GM21447 (cell line): ENCODE results near the gene PACRG.

ENCODE experiments used
- ATAC-seq: cut with Tn5 transposase; IDR thresholded peaks from one replicate; pipeline ENCODE4 v1.9.1; 2021; ENCODE audit not compliant: unreplicated experiment

The PACRG gene

DNA sequence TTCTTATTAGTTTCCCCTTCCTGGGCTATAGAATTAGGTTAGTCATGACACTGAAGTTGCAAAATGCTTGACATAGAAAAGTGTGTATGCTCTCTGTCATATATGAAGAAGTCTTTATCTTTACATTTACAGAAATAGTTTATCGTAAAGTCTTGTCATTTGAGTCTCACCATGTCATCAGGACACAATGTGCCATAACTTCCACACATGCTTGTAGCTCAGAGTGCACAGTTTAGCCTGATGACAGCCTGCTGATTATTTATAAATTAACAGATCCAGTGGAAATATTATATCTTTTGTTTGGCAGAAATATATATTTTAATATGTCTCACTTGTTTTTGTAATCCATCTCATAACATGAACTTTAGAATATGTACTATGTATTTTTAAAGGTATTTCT lies 399.8 kb downstream of the PACRG start:
- ATAC-seq, result no peak

DNA sequence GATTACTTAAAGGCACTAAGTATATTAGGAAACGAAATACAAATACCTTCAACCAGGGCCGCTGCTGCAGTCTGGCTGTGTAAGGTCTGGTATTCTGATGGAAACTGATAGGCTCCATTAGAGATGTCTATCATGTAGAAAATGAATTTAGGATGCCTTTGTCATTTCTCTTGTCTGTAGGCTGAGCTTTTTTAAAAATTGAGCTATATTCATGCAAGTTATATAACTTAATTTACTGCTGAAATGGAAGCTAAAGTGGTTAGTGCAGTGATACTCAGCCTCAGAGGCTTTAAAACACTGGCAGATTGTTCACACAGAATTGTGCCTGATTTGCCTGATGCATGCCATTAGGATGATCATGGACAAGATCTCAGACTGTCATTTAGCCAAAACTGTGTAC lies 400.6 kb downstream of the PACRG start:
- ATAC-seq, result no peak

DNA sequence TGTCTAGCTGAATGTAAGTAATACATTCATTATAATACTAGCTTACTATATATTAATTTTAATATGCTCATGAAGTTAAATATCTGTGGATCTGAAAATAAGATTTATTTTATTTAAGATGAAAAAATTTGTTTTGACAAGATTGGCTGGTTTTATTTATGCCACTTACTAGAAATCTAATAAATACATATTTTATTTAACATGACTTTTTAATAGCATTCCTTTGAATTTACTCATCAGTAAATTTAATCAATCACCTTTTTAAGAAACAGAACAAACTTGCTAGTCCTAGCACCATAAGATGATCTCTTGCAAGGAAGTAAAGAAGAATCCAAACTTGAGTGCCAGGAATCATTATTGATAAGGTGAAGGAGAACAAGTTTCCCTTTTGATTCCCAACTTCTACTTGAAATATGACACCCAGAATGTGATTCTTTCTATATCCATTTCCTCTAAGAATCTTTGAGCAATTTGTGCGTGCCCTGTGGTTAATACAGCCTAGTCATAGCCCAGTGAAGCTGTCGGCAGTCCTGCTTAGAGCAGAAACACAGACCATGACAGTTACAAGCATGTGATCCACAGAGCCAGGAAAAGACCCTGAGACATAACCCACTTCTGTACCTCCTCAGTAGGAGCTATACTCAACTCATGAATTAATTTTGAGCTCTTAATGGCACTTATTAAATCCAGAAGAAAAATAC lies 404.4 kb downstream of the PACRG start:
- no peak for ATAC-seq

DNA sequence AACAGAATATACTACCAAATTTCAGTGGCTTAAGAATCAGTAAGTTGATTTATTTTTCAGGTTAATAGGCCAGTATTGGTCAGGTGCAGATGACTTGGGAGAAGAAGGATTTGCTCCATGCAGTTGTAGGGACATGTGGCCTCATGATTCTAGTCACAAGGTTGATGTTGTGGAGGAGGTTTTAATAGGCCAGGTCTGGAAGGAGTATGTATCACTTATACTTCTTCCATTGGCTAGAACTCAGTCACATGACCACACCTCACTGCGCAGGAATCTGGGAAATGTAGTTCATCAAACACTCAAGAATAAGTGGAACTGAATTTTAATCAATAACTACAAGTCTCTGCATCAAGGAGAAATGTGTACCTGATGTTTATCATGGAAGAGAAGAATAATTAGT lies 405.2 kb downstream of the PACRG start:
- no peak for ATAC-seq

DNA sequence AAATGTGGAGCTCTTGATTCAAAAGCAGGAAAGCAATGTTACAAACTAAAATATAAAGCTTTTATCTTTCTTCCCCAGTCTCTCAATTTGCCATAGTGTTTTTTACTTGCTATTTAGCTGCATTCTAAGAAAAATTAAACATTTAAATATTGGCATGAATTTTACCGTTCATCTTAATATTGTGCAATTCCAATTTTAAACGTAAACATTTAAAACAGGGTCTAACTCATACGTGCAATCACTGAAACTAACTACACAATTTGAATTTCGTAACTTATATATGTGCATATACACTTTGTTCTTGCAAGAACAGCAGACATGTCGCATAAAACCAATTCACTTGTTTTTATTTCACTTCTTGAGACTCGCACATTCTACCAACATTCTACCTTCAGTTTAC lies 405.9 kb downstream of the PACRG start:
- ATAC-seq, result no peak

DNA sequence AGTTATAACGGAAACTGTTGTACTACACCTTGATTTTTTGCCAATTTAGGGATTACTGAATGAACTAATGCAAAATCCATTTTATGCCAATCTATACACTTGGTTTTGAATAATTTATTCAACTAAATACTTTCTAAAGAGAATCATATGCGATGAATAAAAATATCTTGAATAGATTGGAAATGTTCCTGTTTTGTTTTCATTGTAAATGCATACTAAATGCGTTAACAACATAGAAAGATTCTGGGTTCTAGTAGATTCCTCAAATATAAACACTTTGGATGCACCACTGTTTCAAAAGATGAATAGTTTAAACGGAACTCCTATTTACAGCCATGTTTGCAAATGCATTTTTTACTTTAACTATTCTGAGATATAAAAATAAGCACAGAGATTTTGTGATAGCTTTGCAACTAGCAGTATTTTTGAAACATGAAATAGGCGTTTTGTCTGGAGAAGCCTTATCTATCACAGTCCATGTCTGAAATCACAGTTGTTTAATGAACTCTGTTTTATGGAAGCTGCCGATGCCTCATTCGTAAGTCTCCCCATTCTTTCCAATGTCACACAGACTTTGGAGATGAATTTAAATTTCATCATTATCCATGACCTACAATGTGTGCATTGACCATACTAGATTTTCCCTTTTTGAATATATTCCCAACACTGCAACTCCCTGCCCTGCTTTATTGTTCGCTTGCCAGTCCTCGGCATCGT lies 409.1 kb downstream of the PACRG start:
- ATAC-seq, result no peak

DNA sequence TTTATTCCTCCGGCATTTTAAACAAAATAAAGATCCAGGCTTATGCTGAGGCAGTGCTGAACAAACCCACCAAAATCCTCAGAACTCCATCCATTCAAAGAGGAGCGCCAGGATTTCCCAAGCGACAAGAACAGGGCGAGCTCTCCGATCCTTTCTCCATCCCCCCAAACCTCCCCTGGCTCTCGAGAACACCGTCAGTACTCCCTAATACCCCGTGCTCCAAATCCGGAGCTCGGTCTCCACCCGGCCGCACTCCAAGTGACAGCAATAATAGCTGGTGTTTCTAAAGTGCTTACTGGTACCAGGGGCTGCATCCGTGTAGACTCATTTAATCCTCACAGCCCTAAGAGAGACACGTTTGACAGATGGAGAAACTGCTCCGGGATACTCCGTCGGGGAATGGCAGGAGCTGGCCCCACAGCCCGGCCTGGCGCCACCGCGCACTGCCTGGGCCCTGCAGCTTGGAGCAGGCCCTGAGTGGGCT lies 409.7 kb downstream of the PACRG start:
- ATAC-seq, result no peak

DNA sequence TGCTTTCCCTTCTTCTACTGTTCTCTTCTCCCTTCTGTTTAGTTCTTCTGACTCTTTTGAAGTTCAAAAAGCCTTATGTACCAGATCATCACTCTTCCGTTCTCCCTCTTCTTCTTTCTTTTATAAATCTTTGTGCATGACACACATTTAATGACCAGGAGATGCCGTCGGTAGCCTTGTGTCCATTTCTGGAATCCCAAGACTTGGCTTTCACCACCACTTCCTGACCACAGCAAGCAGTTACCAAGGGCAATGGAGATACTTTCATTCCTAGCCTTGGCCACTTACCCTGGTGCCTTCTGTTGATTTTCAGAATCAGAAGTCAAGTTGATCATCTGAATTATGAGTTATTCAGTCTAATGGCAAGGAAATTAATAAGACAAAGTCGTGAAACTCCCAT lies 418.3 kb downstream of the PACRG start:
- ATAC-seq, result no peak

DNA sequence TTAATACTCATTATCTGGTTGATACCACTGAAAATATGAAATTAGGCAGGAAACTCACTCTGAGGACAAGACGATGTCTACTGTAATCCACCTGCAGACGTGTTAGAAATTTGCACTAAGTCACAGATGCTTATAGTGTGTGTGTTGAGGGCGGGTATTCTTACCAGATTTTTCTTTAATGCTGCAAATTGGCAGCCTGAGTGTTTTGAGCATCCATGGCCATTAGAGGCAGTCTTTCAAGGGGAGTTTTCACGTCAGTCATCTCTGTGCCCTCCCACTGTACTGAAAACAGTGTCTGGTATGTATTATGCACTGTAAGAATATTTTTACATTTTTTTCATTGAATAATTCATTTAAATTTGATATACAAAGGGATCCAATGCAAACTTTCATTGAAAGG lies 420.2 kb downstream of the PACRG start:
- no peak for ATAC-seq

DNA sequence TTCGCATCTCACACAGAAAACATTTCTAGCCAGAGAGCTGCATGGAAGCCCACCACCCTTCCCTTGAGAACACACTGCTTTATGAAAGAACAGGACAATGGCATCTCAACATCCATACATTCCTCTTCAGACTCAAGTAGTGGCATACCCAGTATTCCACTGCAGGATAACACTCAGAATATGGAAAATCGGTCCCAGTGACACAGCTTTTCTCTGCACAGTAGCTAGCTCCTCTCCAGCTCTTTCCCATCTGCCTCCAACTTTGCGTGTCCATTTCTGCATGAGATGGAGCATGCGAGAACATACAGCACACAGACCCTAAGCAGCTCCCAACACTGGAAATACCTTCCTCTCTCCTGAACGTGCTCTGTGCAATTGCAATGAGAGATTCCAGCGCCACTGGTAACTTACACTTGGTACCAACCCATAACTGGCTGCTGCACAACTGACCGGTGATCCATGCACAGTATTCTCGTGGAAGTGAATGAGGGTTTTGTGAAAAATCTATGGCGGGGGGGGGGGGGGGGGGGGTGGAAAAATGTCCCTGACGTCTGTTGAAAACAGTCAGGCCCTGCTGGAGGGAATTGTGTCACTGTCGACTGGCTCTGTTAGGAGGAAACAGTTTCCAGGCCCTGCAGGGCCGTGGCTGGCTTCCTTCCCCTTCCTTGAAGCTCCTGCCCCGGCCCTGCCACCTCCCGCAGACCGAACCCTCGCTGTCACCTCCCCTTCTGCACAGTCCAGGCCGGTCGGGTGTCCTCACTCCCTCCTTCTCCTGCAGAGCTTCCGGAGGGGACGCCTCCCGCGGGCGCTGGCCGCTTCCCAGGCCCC lies 420.9 kb downstream of the PACRG start:
- ATAC-seq, result no peak

DNA sequence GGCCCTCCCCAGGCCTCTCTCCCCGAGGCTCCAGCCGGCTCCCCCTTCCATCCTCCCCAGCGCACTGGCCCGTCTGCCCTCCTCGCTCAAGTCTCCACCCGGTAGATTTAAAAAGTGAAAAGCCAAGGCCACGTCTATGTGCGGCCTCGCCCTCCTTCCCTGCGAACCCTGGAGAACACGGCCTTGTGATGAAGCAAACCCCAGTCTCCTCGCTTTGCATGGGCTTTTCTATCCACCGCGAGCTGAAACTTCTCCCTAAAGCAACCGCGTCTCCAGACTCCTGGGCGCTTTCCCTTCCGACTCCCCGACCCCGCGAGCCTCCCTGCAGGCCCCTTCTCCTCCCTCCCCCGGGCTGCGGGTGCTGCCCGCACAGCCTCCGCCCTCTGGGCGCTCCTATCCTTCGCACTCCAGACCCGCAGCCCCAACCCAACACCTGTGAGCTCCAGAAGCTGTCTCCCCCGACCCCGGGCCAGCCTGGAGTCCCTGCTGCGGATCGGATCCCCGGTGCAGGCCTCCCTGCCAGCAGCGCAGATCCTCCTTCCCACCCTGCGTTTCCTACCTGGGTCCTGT lies 421.6 kb downstream of the PACRG start:
- no peak for ATAC-seq

DNA sequence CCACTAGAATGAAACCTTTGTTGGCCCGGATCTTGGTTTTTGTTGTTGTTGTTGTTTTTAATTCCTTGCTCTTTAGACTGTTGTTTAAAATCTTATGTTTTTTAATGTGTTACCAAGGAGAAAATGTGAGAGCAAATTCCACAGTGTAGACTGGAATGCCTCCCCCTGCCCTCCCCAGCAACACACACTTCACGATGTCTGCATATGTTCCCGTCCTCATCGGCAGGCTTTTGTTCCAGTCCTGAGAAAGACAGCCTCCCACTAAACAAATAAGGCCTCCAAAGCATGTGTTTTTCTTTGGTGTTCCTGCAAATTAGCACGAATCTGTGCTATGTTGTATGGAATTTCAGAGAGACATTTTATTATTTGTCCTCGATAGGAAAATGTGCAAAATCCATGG lies 423.4 kb downstream of the PACRG start:
- ATAC-seq, result no peak

DNA sequence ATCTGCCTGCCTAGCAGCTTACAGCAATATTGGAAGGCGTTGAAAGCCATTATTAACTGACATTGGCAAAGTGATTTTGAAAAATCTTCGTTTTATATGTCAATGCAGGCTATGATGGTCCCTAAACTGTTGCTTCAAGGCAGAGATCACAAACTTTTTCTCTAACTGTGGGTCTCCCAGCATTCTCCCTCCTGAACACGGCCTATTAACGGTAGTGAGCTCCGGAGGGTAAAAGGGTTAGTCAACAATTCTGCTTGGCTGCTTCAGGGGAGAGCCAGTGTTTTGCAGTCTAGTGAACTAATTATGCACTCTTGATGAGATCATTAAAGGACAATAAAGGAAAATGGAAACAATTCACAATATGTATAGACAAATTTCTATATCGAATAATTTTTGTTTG lies 424.9 kb downstream of the PACRG start:
- no peak for ATAC-seq

DNA sequence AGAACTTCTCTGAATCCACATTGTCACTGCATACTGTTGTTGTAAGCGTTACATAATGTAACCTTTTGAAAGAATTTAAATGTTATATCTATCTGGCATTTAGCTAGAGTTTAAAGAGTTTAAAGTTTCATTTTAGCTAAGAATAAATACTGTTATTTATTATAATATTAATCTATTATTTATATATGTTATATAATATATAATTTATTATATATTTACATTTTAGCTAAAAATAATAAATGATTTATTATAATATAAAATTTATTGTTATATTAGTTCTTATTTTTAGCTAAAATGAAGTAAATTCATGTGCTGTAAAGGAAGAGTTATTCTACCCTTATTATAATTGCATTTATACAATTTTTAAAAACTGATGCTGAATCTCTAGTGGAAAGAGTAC lies 431.3 kb downstream of the PACRG start:
- ATAC-seq, result no peak

DNA sequence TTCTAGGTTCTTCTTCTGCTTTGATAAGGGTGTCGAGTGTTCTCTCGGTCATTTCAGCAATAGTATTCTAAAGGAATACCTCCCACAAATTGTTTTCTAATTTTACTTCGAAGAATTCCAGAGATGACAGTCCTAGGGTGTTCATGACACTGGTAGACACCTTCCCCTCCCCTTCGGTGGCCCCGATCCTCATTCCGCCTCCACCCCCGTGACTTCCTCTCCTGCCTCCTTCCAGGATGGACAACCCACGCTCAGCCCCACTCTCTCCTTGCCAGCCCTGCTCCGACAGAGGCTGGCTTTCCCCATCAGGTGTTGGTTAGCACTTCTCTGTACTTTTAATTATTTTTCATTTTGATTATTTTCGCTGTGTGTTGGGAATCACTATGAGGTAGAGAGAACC lies 431.9 kb downstream of the PACRG start:
- no peak for ATAC-seq

DNA sequence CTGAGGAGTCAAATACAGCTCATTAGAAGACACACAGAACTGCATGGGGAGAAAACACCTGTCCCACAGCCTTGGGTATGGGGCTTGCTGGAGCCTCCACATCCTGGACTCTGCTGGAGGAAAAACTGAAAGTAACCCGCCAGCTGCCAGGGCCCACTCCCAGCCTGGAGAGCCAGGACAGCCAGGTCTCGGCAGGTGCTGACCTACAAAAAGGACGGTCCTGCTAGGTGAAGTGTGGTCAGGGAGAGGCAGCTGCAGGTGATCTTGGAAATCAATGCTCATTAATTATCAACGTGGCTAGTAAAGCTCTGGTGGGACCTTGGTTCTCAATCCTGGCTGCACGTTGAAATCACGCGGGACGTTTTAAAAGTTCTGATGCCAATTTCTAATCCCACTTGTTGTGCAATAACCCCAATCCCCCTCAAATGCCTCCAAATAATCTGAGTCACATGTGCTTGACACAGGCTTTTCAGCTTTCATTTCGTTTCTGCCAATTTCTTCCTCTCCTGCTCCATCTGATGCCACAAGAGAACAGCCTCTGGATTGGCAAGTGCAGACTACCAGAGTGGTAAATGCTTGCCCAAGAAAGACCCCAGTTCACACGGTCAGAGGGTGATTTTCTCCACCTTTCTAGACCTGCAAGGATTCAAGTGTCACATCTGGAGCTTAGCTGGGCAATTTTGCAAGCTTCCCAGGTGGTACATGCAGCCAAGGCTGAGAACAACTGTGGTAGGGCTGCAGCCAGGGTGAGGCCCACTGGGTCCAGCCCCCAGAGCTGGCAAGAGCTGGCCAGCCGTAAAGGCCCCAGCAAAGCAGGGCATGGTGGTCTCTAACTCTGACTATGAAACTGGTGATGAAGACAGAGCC lies 434.5 kb downstream of the PACRG start:
- no peak for ATAC-seq

DNA sequence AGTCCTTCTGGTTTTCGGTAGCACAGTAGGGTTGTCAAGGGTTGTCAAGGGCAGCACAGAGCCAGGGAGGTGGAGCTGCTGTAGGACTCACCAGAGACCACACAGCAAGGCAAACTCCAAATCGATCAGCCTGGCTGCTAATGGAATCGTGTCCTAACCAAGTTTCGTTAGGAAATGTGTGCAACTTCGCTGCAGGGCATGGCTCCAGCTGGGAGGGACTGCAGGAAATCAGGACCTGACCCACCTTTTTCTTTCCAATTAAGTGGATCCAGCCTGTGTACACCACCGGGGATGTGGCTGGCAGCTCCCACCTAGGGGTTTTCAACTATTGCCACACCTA lies 435.1 kb downstream of the PACRG start:
- ATAC-seq, result no peak

DNA sequence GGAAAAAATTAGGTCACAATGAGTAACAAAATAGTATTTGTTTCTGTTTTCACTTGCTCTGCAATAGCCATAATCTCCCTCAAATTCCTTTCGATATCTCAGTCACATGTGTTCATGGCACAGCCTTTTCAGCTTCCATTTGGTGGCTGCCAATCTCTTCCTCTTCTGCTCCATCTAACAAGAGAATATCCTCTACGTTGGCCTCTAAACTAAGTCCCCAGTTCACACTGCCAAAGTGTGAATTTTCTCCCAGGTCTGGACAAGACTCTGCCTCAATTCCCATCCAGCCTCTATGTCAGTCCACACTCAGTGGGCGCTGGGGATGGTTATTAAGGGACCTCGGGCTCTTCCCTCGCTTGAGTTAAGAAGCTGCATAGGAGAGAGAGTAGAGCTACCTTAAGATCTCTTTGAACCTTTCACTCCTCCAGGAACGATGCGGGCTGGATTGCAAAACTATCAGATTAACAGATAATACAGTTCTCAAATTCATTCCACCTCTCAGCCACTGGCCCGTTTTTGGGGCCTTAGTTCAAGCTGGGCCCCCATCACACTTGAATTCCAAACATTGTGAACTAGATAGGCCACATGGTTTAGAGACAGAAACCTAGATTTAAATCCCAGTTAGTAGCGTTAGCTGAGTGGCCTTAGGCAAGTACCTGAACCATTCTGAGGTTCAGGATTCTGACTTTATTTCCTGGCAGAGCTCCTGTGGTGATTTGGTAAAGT lies 436.6 kb downstream of the PACRG start:
- no peak for ATAC-seq

DNA sequence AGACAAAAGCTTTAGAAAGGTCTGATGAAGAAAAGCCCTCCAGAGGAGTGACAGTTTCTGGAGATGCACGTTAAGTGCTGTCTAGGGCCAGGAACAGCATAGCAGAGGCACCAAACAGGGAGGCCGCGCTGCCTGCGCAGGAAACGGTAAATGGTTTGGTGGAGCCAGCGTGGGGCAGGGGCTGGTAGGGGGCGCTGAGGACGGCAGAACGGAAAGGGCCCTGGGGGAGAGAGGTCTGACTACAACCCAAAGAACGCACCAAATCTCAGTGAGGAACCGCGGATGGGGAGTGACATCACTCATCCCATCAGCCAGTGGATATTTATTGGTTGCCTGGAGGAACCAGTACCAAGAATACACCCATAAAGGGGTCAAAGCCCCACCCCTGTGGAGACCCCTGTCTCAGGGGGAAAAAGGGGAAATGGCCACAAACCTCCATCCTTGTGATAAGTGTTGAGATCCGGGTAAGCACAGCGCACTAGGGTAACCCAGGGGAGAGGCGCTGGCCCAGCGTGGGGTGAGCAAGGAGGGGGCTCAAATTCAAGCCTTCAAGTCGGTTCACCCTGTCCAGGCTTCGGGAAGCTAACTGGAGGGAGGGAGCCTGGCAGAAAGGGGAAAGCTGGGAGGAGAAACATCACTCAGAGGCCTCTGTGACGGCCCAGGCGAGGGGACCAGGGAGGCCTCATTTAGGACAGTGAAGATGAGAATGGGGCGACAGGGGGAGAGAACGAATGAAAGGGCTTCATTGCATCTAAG lies 437.6 kb downstream of the PACRG start:
- no peak for ATAC-seq
